Vagina (tissue), 2 donors: Measurements from ENCODE around the gene LRTM1.

Experiments used
- POLR2A ChIP-seq, 2 donors: fragments of 450-650 bp; IDR thresholded peaks; one replicate each; pipeline ENCODE4 v1.6.1; 2017; ENCODE audit warnings: antibody characterized with exemption in 2 of 2, mild to moderate bottlenecking in 2 of 2, moderate library complexity in 2 of 2
- POLR2AphosphoS5 ChIP-seq, 2 donors: sonication (generic); formaldehyde crosslinking; IDR thresholded peaks; one replicate each; pipeline ENCODE4 v1.9.0; 2017; ENCODE audit warnings: antibody characterized with exemption in 2 of 2, mild to moderate bottlenecking in 2 of 2, low read depth in 1 of 2; ENCODE audit not compliant: insufficient read depth in 1 of 2
- TF ChIP-seq, protein P1 (sequence below), 3 experiments: fragments of 450-650 bp in 2 of 3; fragments of 200-600 bp in 1 of 3; sonication (generic) in 1 of 3; IDR thresholded peaks; one replicate each; pipeline ENCODE4 v1.5.1; 2017 to 2019; ENCODE audit warnings: antibody characterized with exemption in 3 of 3, mild to moderate bottlenecking in 2 of 3, moderate library complexity in 2 of 3

DNA sequence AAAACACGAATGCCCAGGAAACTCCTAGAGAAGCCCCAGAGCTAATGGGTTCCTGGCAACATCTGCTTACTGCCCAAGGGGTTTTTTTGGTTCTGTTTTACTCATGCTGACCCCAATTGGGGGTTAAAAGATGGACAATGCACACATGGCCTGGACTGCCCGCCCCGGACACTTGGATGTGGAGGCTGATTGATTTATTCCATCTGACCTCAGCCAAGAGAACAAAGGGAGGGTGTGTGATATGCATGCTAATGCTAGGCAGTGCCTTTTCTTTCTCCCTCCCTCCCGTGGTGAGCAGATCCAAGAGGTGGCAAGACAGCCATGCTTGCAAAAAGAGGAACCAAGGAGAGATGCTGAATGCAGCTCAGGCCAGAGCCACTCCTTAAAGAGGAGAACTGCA, 3.3 kb upstream of the LRTM1 start:
- TF ChIP-seq, protein P1, sequence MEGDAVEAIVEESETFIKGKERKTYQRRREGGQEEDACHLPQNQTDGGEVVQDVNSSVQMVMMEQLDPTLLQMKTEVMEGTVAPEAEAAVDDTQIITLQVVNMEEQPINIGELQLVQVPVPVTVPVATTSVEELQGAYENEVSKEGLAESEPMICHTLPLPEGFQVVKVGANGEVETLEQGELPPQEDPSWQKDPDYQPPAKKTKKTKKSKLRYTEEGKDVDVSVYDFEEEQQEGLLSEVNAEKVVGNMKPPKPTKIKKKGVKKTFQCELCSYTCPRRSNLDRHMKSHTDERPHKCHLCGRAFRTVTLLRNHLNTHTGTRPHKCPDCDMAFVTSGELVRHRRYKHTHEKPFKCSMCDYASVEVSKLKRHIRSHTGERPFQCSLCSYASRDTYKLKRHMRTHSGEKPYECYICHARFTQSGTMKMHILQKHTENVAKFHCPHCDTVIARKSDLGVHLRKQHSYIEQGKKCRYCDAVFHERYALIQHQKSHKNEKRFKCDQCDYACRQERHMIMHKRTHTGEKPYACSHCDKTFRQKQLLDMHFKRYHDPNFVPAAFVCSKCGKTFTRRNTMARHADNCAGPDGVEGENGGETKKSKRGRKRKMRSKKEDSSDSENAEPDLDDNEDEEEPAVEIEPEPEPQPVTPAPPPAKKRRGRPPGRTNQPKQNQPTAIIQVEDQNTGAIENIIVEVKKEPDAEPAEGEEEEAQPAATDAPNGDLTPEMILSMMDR (IDR thresholded peaks at IDR 0.05), result no peak
- TF ChIP-seq POLR2A (IDR thresholded peaks at IDR 0.05), result no peak
- TF ChIP-seq POLR2AphosphoS5 (IDR thresholded peaks at IDR 0.05; ENCODE audit: insufficient read depth in 1 of 2, low read depth in 1 of 2), result no peak
